Keratinocyte (primary cell): ENCODE data around the gene IFNAR1. TPM values are rescaled to one million over a fixed set of nuclear protein-coding genes. Genes with fewer than 3 reads are reported as not detected.
A peak's percentile ranks its signal among the peaks of the same experiment; 100 is the strongest.

Source experiments
- DNase-seq: peaks from one replicate; pipeline ENCODE4 v3.0.0-alpha.2; 2011; ENCODE audit warnings: low read depth, missing footprints, low spot score
- FAIRE-seq: peaks from 2 replicates; lab custom pipeline; 2011; peaks lifted over from hg19 to GRCh38; lab: Jason Lieb, UNC
- H2AFZ ChIP-seq: 2 replicates; pipeline ENCODE4 v1.6.0; 2012; ENCODE audit warnings: low read length, control low read depth, inconsistent platforms; ENCODE audit not compliant: control insufficient read depth
- H3K27ac ChIP-seq: 2 replicates; pipeline ENCODE4 v1.5.1; 2011; ENCODE audit warnings: low read length; ENCODE audit not compliant: control insufficient read depth, insufficient read depth
- H3K27me3 ChIP-seq: 3 replicates; pipeline ENCODE4 v1.6.0; 2011; ENCODE audit warnings: low read length; ENCODE audit not compliant: control insufficient read depth, insufficient read depth; ENCODE audit errors: extremely low read depth
- H3K36me3 ChIP-seq, 2 experiments: 2 replicates in 1 of 2; 3 replicates in 1 of 2; pipeline ENCODE4 v1.5.1; 2011; ENCODE audit warnings: low read length in 2 of 2, mild to moderate bottlenecking in 1 of 2; ENCODE audit not compliant: control insufficient read depth in 2 of 2, insufficient read depth in 2 of 2; ENCODE audit errors: extremely low read depth in 1 of 2
- H3K4me1 ChIP-seq: 3 replicates; pipeline ENCODE4 v1.5.1; 2011; ENCODE audit warnings: low read length; ENCODE audit not compliant: control insufficient read depth, insufficient read depth; ENCODE audit errors: extremely low read depth
- H3K4me2 ChIP-seq: 3 replicates; pipeline ENCODE4 v1.6.0; 2011; ENCODE audit warnings: low read depth, low read length; ENCODE audit not compliant: control insufficient read depth, insufficient read depth; ENCODE audit errors: extremely low read depth
- H3K4me3 ChIP-seq, 3 experiments: fragments of 200-600 bp in 1 of 3; sonication (generic) in 1 of 3; 2 replicates in 2 of 3; 3 replicates in 1 of 3; pipeline ENCODE4 v1.5.1; 2011 to 2016; ENCODE audit warnings: low read length in 3 of 3, mild to moderate bottlenecking in 3 of 3, control low read depth in 2 of 3, inconsistent platforms in 1 of 3, low read depth in 1 of 3, mixed read lengths in 1 of 3, mixed run types in 1 of 3, moderate library complexity in 1 of 3; ENCODE audit not compliant: control insufficient read depth in 2 of 3, insufficient read depth in 2 of 3; ENCODE audit errors: extremely low read depth in 1 of 3
- H3K79me2 ChIP-seq: 2 replicates; pipeline ENCODE4 v1.6.0; 2012; ENCODE audit warnings: low read length; ENCODE audit not compliant: control insufficient read depth, insufficient read depth
- H3K9ac ChIP-seq: 3 replicates; pipeline ENCODE4 v1.6.0; 2011; ENCODE audit warnings: low read length; ENCODE audit not compliant: control insufficient read depth, insufficient read depth; ENCODE audit errors: extremely low read depth
- H3K9me1 ChIP-seq: 3 replicates; pipeline ENCODE4 v1.6.0; 2011; ENCODE audit warnings: low read length; ENCODE audit not compliant: control insufficient read depth, insufficient read depth; ENCODE audit errors: extremely low read depth
- H3K9me3 ChIP-seq: 2 replicates; pipeline ENCODE4 v1.5.1; 2012; ENCODE audit warnings: low read depth, low read length; ENCODE audit not compliant: control insufficient read depth
- H4K20me1 ChIP-seq: 3 replicates; pipeline ENCODE4 v1.6.0; 2011; ENCODE audit warnings: low read length; ENCODE audit not compliant: control insufficient read depth, insufficient read depth; ENCODE audit errors: extremely low read depth
- EZH2 ChIP-seq: IDR thresholded peaks from one replicate; pipeline ENCODE4 v1.6.1; 2012; ENCODE audit warnings: inconsistent platforms, mild to moderate bottlenecking, low read length, moderate library complexity
- dilution Hi-C: fragments of 300-500 bp; cut with MboI; formaldehyde crosslinking; loops from one replicate; pipeline ENCODE4 v1.7.0; 2020; ENCODE audit warnings: low sequenced_read_pairs; ENCODE audit not compliant: extremely low pct_ligation_motif_present
- polyA plus RNA-seq, 5 experiments: library from polyadenylated mRNA; depleted of rRNA in 3 of 5; stranded (reverse) in 3 of 5; stranded (forward) in 1 of 5; unstranded in 1 of 5; fragments of >200 nt; gene quantifications; 1 replicate in 1 of 5; 2 replicates in 3 of 5; 3 replicates in 1 of 5; pipeline versions ENCODE4 v1.2.1 to v1.2.3, GENCODE V29; 2011 to 2012; ENCODE audit warnings: missing spikeins in 2 of 5, low read depth in 1 of 5, low replicate concordance in 1 of 5
- TF ChIP-seq, protein P1 (sequence below), 3 experiments: IDR thresholded peaks in 1 of 3; conservative IDR thresholded peaks in 1 of 3; optimal IDR thresholded peaks in 1 of 3; 2 replicates in 2 of 3; 3 replicates in 1 of 3; pipeline versions ENCODE3 to v1.5.1; 2011; ENCODE audit warnings: low read length in 3 of 3, mild to moderate bottlenecking in 3 of 3, moderate library complexity in 2 of 3, control low read depth in 1 of 3, inconsistent platforms in 1 of 3; ENCODE audit not compliant: insufficient read depth in 2 of 3; ENCODE audit errors: extremely low read depth in 1 of 3

IFNAR1 gene
- polyA plus RNA-seq, 1 donor (not counting 4 experiments of a cell fraction or from before 2014, with no cell fraction given), result 12.6 TPM

DNA sequence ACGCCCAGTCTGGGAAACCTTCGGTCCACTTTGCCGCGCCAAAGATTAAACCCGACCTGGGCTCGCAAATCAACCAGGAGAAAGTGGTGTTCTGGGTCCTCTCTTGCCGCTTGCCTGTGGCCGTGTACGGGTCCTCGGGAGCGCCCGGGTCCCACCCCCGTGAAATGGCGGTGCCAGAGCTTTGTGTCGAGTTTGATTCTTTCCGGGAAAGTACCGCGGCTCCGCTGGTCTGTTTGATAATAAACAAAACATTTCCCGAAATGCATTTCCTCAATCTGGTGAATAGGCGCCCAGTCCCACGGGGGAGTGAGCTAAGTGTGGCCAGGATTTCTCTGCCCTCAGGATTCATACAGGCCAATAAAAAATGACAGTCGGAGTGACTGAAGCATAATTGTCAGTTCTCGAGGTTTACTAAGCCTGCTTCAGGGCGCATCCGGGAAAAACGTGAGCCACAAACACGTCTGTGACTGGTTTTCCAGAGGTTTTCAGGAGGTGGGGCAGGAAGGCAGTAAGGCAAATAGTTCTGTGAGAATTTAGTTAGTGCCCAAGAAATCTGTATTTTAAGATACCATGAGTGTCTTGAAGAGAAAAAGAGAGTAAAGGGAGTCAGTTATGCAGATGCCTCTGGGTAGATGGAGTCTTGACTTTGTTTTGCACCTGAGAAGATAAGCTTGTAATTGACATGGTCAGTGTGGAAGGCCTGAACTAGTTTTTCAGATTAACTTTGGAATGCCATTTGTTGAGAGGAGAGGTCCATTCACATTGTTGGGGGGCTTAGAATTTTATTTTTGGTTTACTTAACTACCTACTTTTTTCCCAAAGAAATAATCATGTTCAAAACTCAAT is 675 bp downstream of the IFNAR1 start:
- peaks cover 0 to 2% of the 10 kb centered on the region in 2 experiments for H3K36me3 ChIP-seq
- FAIRE-seq, result peak; percentile 17
- dilution Hi-C loops, result no loop called here
- DNase-seq, result peak; percentile 30
- peak overlapping the region; percentile 100 for H2AFZ ChIP-seq
- H3K27me3 ChIP-seq, result no peaks in the 10 kb centered on the region
- H3K9me1 ChIP-seq, result no peaks in the 10 kb centered on the region
- no peaks in the 10 kb centered on the region for H3K9me3 ChIP-seq
- peaks cover 8% of the 10 kb centered on the region for H3K4me1 ChIP-seq
- H4K20me1 ChIP-seq, result no peaks in the 10 kb centered on the region
- H3K79me2 ChIP-seq, result peaks cover 46% of the 10 kb centered on the region
- peak overlapping the region; percentile 91 for H3K4me2 ChIP-seq
- TF ChIP-seq, protein P1, sequence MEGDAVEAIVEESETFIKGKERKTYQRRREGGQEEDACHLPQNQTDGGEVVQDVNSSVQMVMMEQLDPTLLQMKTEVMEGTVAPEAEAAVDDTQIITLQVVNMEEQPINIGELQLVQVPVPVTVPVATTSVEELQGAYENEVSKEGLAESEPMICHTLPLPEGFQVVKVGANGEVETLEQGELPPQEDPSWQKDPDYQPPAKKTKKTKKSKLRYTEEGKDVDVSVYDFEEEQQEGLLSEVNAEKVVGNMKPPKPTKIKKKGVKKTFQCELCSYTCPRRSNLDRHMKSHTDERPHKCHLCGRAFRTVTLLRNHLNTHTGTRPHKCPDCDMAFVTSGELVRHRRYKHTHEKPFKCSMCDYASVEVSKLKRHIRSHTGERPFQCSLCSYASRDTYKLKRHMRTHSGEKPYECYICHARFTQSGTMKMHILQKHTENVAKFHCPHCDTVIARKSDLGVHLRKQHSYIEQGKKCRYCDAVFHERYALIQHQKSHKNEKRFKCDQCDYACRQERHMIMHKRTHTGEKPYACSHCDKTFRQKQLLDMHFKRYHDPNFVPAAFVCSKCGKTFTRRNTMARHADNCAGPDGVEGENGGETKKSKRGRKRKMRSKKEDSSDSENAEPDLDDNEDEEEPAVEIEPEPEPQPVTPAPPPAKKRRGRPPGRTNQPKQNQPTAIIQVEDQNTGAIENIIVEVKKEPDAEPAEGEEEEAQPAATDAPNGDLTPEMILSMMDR (optimal IDR thresholded peaks at IDR 0.05 in 1 of 3, IDR thresholded peaks at IDR 0.05 in 1 of 3, conservative IDR thresholded peaks at IDR 0.05 in 1 of 3; ENCODE audit: extremely low read depth in 1 of 3, insufficient read depth in 2 of 3, low read length in 3 of 3), result no peak
- TF ChIP-seq EZH2, result no peak
- H3K4me3 ChIP-seq, result peak overlapping the region; percentile 94 to 99 (median 96)
- H3K27ac ChIP-seq, result peak overlapping the region; percentile 95
- peak overlapping the region; percentile 98 for H3K9ac ChIP-seq

DNA sequence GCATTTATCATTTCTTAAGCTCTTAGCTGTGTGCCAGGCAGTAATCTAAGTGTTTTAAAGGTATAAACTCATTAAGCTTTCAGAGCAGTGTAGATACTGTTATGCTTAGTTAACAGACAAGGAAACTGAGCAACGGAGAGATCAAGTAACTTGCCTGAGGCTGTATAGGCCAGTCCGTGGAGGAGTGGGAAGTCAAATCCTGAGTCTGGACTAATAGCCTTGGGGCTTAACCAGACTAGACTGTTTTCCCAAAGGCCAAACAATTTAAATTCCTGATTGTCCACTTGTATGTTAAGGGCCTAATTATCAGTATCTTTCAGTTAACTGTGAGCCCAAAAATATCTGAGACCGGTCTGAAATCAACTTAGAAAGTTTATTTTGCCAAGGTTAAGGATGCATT is 2.6 kb downstream of the IFNAR1 start:
- Histone ChIP-seq H3K4me3 (no peak overlapping the region), H3K27ac (no peak overlapping the region), H3K4me2 (no peak overlapping the region), H3K9ac (no peak overlapping the region), H3K36me3 (peaks cover 2 to 8% of the 10 kb centered on the region in 2 experiments), H3K9me1 (no peaks in the 10 kb centered on the region), H3K79me2 (peaks cover 63% of the 10 kb centered on the region), H3K27me3 (no peaks in the 10 kb centered on the region), H4K20me1 (no peaks in the 10 kb centered on the region), H2AFZ (no peak overlapping the region), H3K4me1 (peaks cover 8% of the 10 kb centered on the region), H3K9me3 (no peaks in the 10 kb centered on the region)
- DNase-seq, result no peak
- no peak for FAIRE-seq
- dilution Hi-C loops, result no loop called here
- no peak for TF ChIP-seq EZH2
- TF ChIP-seq, protein P1 (optimal IDR thresholded peaks at IDR 0.05 in 1 of 3, IDR thresholded peaks at IDR 0.05 in 1 of 3, conservative IDR thresholded peaks at IDR 0.05 in 1 of 3; ENCODE audit: extremely low read depth in 1 of 3, insufficient read depth in 2 of 3, low read length in 3 of 3), result no peak
